HK-2 (cell line): Measurements from ENCODE around the gene RAP1B.

Source experiments
- DNase-seq: peaks from one replicate; pipeline ENCODE4 v3.0.0-alpha.2; 2018; ENCODE audit not compliant: unreplicated experiment

The RAP1B gene

DNA sequence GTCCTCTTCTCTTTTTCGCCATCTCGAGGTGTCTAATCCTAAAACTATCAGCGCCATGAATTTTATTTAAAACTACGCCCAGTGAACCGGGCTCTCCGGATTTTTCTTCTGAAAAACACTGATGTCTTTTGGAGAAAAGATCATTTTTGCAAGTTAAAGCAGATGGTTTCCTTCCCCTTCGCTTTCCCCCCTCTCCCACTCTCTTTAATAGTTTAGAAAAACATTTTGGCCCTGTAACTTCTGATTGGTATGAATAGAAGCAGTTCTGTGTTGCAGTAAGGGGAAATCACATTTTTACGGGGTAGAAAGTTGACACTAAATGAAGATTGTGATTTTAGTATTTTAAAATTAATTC lies 1.1 kb downstream of the RAP1B start:
- DNase-seq = no peak

- no peak for DNase-seq
These were observed 1.5 kb downstream of the RAP1B start for GRCh38 chr12:68612202-68612601.

DNA sequence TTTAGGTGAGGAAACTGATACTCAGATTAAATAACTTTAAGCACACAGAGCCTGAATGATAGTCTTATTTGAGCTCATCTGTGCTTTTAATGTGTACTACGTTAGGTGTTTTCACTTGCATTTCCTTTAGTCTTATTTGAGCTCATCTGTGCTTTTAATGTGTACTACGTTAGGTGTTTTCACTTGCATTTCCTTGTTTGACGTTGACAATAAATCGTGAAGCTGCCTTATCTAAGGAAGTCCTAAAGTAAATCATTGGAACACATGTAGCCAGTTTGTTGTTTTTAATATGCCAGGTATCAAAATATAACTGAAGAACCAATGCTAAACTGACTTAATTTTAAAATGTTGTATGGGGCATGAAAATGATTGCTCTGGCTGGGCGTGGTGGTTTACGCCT lies 2.0 kb downstream of the RAP1B start:
- no peak for DNase-seq

- DNase-seq = no peak
These were observed 2.7 kb downstream of the RAP1B start for GRCh38 chr12:68613209-68613904.

- no peak for DNase-seq
These were observed 3.5 kb downstream of the RAP1B start for GRCh38 chr12:68614105-68614679.

DNA sequence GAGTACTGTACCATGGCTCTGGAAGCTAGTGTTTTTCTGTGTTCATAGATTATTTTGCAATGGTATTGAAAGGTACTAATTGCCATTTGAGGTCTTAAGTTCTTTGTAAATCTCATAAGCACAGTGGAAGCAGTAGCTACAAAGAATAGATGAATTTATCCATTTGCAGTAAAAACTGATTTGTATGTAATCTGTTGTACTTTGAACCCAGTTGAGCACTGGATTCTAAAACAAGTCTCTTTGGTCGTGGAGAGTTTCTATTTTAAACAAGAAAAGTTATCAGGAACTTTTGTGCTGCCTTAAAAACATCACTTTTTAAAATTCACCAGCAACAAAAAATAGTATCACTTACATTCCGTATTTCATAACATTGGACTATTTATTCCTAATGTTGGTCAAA lies 4.1 kb downstream of the RAP1B start:
- DNase-seq = no peak

DNA sequence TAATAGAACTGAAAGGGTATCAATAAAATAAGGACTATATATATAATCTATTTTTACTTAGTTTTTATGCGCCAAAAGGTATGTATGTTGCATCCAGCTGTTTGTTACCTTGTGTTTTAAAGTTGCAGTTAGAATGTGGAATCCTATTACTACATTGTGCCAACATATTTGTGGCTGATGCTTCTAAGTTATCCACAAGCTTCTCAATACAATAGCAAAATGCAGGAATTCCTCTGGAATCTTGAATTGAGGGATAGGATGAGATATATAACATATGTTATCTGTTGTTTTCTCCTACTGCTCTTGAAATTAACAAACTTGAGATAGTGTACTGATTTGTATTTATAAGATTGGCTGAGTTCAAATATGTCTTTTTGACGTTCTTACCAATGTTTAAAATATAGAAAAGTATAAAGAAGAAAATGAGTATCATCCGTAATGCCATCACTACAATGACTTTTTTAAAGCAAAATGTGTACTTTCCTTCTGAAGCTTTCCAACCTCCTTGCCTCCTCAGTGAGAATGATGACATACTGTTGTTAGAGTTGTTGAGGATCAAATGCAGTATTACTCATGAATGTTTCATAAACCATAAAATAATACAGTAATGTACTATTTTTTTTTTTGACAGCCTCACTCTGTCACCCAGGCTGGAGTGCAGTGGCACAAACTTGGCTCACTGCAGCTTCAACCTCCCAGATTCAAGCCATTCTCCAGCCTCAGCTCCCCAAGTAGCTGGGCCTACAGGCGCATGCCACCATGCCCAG lies 6.6 kb downstream of the RAP1B start:
- no peak for DNase-seq

- DNase-seq = no peak
These were observed 8.8 kb downstream of the RAP1B start for GRCh38 chr12:68619541-68619940.

DNA sequence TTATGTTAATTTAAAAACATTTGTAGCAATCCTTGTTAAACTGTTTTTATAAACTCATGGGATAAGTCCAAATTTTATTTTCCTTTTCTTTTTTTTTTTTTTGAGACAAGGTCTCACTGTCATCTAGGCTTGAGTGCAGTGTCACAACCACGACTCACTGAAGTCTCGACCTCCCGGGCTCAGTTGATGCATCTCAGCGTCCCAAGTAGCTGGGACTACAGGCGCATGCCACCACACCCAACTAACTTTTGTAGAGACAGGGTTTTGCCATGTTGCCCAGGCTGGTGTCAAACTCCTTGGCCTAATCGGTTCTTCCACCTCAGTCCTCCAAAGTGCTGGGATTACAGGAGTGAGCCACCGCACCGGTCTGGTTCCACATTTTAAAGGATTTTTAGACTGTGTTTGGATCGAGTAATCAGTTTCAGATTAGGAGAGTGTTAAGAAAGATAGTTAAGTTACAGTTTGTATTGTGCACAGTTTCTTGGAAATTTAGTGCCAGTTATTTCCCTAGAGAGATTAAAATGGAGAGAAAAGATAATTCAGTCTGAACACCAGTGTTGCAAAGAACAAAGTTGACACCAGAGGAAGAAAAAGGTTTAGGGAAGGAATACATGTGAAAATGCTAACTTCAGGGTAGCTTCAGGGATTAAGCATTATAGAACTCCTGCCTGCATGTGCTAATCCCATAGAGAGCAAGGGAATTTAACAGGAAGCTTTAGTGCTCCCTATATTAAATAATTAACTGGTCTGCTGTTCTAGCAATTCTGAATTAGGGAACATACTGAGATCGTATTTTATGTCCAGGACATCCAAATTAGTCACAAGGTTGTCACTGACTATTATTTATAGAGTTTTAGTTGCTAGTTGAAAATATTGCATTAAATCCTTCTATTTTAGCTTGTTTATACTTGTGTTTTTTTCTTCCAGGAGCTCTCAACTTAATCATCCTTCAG lies 10.1 kb downstream of the RAP1B start:
- no peak for DNase-seq

GRCh38 chr12:68621472-68622081 lies 10.9 kb downstream of the RAP1B start:
- DNase-seq = no peak

- no peak for DNase-seq
These were observed 11.6 kb downstream of the RAP1B start for GRCh38 chr12:68622250-68622649.

DNA sequence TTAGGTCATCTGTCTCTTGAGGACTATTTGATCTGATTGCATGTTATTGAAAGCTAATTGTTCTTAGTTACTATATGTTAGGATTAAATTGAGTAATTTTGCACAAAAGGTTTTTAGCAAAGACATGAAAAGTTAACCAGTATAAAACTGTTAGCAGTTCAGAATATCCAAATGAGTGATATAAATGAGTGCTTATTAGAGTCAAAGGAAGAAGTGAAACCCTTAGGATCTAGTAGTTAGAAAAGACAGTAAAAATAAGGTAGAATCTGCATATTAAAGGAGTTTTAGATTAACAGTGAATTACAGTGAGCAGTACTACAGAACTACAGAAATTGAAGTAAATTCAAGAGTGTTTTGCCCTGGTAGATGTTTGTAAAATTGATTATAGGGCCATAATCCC lies 12.4 kb downstream of the RAP1B start:
- DNase-seq = no peak

- DNase-seq = no peak
These were observed 13.3 kb downstream of the RAP1B start for GRCh38 chr12:68623984-68624383.

DNA sequence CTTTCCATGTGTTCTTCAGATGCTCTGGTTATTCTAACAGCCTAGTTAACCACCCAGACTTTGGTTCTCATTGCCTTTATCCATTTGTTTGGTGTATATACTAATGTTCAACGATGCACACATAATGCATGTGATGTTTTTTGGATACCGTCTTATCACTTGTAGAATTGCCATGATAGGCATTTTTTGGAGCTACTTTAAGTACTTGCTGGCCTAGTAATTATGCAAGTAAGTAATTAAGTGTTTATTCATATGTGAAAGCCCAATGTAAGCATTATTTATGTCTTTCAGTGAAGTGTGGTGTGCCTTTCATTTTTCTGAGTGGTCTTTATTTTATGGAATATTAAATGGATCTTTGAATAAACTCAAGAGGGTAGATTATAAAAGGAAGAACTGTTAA lies 14.2 kb downstream of the RAP1B start:
- DNase-seq = no peak

DNA sequence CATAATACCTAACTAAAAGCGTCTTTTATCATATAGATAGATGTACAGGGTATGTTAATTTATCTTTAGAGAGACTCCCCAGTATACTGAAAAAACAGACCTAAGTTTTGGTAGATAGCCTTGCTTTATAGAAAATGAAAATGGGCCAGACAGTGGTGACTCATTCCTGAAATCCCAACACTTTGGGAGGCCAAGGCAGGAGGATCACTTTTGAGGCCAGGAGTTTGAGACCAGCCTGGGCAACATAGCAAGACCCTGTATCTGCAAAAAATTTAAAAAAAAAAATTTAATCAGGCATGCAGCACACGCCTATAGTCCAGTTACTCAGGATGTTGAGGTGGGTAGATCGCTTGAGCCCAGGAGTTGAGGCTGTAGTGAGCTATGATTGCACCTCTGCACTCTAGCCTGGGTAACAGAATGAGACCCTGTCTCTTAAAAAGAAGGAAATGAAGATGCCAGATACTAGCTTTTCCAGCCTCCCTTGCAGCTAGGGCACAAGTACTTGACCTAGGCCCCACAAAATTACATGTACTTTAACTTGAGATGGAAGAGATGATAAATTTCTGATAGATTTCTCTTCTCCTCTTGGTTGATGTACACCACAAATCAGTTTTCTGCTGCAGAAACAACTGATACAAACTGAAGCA lies 17.1 kb downstream of the RAP1B start:
- DNase-seq = no peak

- no peak for DNase-seq
These were observed 18.0 kb downstream of the RAP1B start for GRCh38 chr12:68628698-68629097.

DNA sequence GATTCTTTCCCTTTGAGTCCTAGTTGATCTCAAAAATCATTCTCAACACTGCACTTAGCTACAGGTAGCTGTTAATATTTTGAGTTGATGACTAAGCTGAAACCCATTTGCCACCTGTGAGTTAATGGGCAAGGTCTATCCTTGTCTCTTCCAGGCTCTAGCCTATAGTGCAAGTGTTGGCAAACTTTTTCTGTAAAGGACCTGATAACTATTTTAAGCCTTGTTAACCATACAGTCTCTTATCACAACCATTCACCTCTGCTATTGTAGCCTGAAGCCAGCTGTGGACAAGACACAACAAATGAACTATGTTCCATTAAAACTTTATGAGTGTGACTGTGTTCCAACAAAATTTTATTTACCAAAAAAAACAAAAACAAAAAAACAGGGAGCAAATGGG lies 19.4 kb downstream of the RAP1B start:
- DNase-seq = no peak

DNA sequence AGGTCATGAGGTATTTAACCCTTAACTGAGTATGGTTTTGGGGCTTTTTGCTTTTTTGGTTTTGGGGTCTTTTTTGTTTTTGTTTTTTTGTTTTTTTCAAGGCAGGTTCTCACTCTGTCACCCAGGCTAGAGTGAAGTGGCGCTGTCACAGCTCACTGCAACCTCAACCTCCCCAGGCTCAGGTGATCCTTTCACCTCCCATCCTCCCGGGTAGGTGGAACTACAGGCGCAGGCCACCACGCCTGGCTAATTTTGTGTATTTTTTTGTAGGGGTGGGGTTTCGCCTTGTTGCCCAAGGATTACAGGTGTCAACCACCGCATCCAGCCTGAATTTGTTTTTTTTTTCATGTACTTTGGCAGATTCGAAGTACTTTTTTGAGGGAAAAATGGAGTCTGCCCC lies 19.9 kb downstream of the RAP1B start:
- no peak for DNase-seq

GRCh38 chr12:68631227-68631626 lies 20.5 kb downstream of the RAP1B start:
- DNase-seq = no peak

GRCh38 chr12:68632486-68632885 lies 21.8 kb downstream of the RAP1B start:
- DNase-seq = no peak
